ENCODE measurements around the gene CTSH.
"Not testable (repeated sequence)": the region's sequence is repeated elsewhere in the genome, so short reads cannot be mapped to it uniquely, and the experiment has no call there.

The CTSH gene

DNA sequence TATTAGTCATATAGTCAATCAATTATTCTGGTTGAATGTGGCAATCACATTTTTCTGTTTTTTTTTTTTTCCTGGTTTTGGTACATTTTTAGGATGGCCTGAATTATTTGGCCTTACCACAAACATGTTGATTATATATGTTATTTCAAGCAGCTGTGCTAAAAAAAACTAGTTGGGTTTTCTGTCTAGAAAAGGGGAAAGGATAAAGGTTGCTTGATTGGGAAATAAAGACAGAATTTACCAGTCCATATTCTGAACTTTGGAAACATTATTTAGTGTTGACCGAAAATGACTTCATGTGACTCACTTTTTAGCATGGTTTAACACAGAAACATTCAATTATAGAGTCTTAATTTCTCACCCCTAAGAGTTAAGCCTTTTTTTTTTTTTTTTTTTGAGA, 64.0 kb downstream of the CTSH start:
- no peak for DNase-seq (ENCODE audit: low spot score)

- DNase-seq (ENCODE audit: low spot score): no peak
These were observed 64.7 kb downstream of the CTSH start for GRCh38 chr15:78880242-78880533.

DNA sequence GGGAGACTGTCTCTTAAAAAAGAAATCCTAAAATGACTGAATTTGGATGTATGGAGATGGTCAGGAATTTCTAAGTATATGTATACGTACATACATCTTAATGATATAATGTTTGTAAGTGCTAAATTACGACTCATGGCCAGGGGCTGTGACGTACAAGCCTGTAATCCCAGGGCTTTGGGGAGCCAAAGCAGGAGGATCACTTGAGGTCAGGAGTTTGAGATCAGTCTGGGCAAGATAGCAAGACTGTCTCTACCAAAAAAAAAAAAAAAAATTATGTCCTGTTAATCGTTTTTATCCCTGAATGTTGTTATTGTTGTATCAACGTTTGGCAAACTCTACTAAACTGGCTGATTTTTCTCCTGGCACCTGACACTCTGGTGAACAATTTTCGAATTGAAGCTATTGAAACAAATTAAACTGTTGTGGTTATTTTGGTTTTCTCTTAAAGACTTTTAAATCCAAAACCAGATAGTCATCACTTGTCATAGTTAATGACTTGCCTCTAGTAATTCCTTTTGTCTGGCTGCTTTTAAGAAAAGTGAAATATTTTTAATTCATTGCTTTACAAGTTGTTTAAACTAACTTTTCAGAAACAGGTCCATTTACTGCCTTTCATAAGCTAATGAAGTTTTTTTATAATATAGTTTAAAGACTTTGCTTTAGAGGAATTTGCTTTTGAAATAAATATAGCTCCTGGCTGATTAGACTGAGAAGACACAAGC, 65.2 kb downstream of the CTSH start:
- DNase-seq (ENCODE audit: low spot score): no peak

DNA sequence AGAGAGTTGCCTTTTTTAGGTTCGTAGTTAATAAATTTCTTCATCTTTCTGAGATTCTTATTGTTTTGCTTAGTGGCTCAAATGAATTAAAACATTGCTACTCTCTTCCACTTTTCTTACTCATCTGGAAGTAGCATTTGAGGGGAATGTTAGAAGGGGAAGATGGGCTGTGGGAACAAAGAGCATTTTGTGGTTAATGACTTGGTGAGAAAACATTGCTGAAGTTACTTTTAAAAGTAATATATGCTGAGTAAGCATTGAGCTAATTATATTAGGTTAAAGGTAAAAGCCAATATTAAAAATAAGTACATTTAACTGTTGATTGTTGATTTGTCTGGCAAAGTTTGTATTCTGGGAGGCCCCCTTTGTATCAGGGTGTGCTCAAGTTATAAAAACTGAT, 66.5 kb downstream of the CTSH start:
- no peak for DNase-seq (ENCODE audit: low spot score)

DNA sequence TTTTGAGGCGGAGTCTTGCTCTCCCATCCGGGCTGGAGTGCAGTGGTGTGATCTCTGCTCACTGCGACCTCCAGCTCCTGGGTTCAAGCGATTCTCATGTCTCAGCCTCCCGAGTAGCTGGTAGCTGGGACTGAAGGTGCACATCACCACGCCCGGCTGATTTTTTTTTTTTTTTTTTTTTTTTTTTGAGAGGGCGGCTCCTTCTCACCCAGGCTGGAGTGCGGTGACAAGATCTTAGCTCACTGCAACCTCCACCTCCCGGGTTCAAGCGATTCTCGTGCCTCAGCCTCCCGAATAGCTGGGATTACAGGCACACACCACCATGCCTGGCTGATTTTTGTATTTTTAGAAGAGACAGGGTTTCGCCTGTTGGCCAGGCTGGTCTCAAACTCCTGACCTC, 67.9 kb downstream of the CTSH start:
- DNase-seq (ENCODE audit: low spot score): not testable (repeated sequence)

GRCh38 chr15:78875107-78875914, 69.5 kb downstream of the CTSH start:
- no peak for DNase-seq (ENCODE audit: low spot score)

- peak; percentile 40 for DNase-seq (ENCODE audit: low spot score)
These were observed 70.8 kb downstream of the CTSH start for GRCh38 chr15:78873793-78874765.

DNA sequence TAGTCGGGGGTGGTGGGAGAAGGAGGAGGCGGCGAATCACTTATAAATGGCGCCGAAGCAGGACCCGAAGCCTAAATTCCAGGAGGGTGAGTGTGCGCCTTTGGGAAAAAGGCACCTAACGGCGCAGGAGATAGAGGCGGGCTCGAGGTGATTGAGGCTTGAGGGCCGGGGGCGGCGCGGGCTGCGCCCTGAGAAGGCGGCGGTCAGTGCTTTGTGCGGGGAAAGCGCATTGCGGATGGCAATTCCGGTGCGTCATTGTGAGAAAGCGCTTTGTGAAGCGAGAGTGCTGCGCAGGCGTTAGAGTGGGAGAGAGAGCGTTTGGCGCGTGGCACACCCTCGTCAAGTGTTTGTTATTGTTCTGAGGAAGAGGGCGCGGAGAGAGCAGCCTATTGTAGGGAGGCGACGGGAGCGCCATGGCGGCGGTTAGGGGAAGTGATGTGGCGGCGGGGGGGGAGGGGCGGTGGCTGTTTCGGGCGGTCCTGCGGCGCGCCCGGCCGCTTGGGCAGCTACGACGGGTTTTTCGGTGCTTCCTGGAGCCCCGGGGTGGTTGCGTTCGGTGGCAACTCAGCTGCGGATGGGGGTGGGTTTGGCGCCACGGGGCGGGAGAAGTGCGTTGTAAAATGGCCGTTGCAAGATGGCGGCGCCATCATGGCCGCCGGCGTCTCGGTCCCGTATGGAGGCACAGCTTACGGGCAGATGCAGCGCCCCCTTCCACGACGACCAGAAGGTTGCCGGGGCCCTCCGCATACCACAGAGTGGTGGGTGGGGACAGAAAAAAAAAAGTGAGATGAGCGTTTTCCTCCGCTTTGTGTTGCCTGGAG, 71.7 kb downstream of the CTSH start:
- DNase-seq (ENCODE audit: low spot score): peak; percentile 78

- DNase-seq (ENCODE audit: low spot score): peak; percentile 93
These were observed 72.5 kb downstream of the CTSH start, which contains the start of gene MORF4L1 for GRCh38 chr15:78872155-78872971. Gene MORF4L1 (plus strand): TSS chr15:78872890. CDS start chr15:78873018, 128 bp downstream.

DNA sequence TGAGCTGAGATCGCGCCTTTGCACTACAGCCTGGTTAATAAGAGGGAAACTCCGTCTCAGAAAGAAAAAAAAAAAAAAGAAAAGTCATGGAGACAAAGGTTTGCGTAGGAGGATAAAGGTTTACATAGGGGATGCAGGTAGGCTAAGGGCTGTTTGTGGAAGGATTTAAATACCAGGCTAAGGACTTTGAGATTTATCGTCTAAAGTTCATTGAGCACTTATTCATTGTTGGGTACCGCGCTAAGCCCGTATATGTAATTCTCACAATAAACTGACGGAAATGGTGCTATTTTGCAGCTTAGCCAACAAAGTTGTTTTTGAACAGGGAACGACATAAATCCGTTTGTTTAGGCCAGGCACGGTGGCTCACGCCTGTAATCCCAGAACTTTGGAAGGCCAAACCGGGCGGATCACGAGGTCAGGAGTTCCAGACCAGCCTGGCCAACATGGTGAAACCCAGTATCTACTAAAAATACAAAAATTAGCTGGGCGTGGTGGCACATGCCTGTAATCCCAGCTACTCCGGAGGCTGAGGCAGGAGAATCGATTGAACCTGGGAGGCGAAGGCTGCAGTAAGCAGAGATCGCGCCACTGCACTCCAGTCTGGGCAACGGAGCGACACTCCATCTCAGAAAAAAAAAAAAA, 73.2 kb downstream of the CTSH start:
- DNase-seq (ENCODE audit: low spot score): not testable (repeated sequence)

Measured in cerebellar cortex (tissue), 1 donor.